Activated T-cell treated with anti-CD3 and anti-CD28 coated beads, Interleukin-2, amount 50 U/mL, for 48 hours (primary cell): Measurements from ENCODE around the gene CDIP1.
"Not testable (repeated sequence)": the region's sequence is repeated elsewhere in the genome, so short reads cannot be mapped to it uniquely, and the experiment has no call there.

Experiments used
- DNase-seq, 2 experiments: peaks; one replicate each; pipeline ENCODE4 v3.0.0-alpha.2; 2020

The CDIP1 gene

GRCh38 chr16:4538350-4539235, at the start of gene CDIP1:
TSS of gene CDIP1 (minus strand) at chr16:4538773. CDS start at chr16:4514130, 24,643 bp downstream.
- DNase-seq, result peak; percentile 99

GRCh38 chr16:4586291-4586690, 47.7 kb upstream of the CDIP1 start:
- DNase-seq, result no peak

GRCh38 chr16:4583906-4584305, 45.3 kb upstream of the CDIP1 start:
- no peak for DNase-seq

GRCh38 chr16:4580250-4580649, 41.7 kb upstream of the CDIP1 start:
- no peak for DNase-seq

- DNase-seq, result no peak
Measured at GRCh38 chr16:4578961-4579530, 40.5 kb upstream of the CDIP1 start.

- no peak for DNase-seq
Measured at GRCh38 chr16:4576008-4576407, 37.4 kb upstream of the CDIP1 start.

- DNase-seq, result no peak
Measured at GRCh38 chr16:4574919-4575705, 36.5 kb upstream of the CDIP1 start.

- not testable (repeated sequence) for DNase-seq
Measured at GRCh38 chr16:4573926-4574325, 35.4 kb upstream of the CDIP1 start.

- DNase-seq, result no peak
Measured at GRCh38 chr16:4572715-4573114, 34.1 kb upstream of the CDIP1 start.

GRCh38 chr16:4570688-4571321, 32.2 kb upstream of the CDIP1 start:
- no peak for DNase-seq

- no peak for DNase-seq
Measured at GRCh38 chr16:4570086-4570485, 31.5 kb upstream of the CDIP1 start.

GRCh38 chr16:4566144-4566543, 27.6 kb upstream of the CDIP1 start:
- no peak for DNase-seq

GRCh38 chr16:4564661-4565267, 26.2 kb upstream of the CDIP1 start:
- no peak for DNase-seq

- no peak for DNase-seq
Measured at GRCh38 chr16:4561596-4561995, 23.0 kb upstream of the CDIP1 start.

- no peak for DNase-seq
Measured at GRCh38 chr16:4557973-4558372, 19.4 kb upstream of the CDIP1 start.

- no peak for DNase-seq
Measured at GRCh38 chr16:4556580-4556979, 18.0 kb upstream of the CDIP1 start.

- DNase-seq, result no peak
Measured at GRCh38 chr16:4556112-4556511, 17.5 kb upstream of the CDIP1 start, which contains the start of gene C16orf96. TSS of gene C16orf96 (plus strand) at chr16:4556340. CDS start at chr16:4556490, 150 bp downstream.

- DNase-seq, result no peak
Measured at GRCh38 chr16:4552541-4552940, 14.0 kb upstream of the CDIP1 start.

- no peak for DNase-seq
Measured at GRCh38 chr16:4550591-4550990, 12.0 kb upstream of the CDIP1 start.

- DNase-seq, result no peak
Measured at GRCh38 chr16:4548124-4548523, 9.6 kb upstream of the CDIP1 start.

GRCh38 chr16:4544473-4544872, 5.9 kb upstream of the CDIP1 start:
- DNase-seq, result no peak

- no peak for DNase-seq
Measured at GRCh38 chr16:4539716-4540284, 1.2 kb upstream of the CDIP1 start.
